Head of caudate nucleus (tissue), 42 donors: ENCODE results near the gene KCNIP2.
A peak's percentile ranks its signal among the peaks of the same experiment; 100 is the strongest.

Experiments
- DNase-seq, 42 donors: peaks; one replicate each; pipeline versions ENCODE4 v3.0.0 to v3.0.0-alpha.2; 2020 to 2021; ENCODE audit warnings: mixed read lengths in 7 of 42
- intact Hi-C: fragments of 100-400 bp; cut with DNase I; formaldehyde crosslinking; loops from one replicate; pipeline ENCODE4 v1.15.0; 2022

KCNIP2 gene

DNA sequence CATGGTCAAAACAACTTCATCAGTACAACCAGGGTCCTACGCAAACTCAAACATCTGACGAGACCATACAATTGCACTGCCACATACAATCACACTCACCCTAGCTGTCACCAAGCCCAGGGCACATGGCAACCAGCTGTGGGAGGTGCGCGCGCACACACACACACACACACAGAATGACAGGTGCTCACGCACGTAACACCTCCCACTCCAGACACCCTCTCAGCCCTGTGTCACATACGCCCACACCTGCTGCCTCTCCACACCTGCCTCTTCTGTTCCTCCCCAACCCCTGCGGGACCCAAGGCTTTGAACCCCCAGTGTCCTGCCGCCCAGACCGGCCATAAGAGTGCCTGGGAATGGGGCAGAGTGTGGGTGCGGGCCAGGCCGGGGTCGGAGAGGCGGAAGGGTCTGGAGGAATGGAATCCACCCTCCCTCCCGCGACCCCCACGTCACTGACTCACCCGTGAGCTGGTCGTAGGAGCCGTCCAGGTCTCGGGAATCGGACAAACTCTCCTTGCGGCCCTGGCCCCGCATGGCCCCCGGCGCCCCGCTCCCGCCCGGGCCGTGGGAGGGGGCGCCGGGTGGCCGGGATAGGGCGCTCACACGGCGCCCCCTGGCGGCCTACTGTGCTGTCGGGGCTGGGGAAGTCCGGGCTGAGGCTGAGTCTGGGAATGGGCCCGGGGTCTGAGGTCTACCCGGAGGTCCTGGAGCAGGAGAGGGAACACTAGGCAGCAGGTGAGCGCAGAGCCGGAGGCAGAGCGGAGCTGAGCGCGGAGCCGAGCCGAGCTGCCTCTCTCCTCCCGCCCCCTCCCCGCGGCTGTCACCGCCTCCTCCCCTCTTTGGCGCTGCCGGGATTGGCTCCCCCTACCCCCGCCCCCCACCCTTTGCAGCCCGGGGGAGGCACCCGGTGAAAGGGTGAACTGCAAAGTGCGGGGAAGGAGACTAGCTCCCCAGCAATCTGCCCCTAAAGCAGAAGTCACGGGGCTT lies at the start of gene KCNIP2:
Gene KCNIP2, minus strand, starts transcription at position 769 of the 990 bp plus-strand sequence. Its CDS starts 232 bp downstream, at position 537.
- intact Hi-C loops: loop anchor here (5.0 kb wide), 1 partner anchor 44 kb away; no protein-coding TSS in a partner anchor
- DNase-seq: peak; percentile 64 to 93 (median 83)

DNA sequence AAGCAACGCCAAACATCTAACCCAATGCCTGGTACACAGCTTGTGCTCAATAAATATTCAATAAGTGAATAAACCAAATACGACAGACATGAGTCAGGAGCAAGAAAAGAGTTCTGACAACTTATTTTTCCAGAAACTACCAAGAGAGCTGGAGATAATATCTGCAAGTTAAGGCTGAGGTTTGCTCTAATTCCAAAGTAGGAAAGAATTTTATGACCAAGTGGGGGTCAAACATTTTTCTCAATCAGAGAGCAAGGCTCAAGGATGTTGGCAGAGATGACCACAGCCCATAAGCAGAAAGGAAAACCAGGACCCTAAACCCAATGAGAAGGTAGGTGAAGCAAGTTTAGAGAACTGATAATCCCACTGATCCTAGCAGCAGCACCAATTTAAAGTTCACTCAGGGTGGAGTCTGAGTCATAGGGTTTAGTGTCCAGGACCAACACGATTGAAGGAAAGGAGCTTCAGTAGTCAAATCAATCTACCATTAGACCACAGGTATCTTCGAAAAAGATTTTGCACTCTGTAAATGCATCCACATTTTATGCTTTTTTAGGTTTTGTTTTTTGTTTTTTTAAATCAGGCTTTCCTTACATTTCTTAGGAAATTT lies 49.3 kb upstream of the KCNIP2 start:
- intact Hi-C loops: no loop called here
- no peak for DNase-seq

DNA sequence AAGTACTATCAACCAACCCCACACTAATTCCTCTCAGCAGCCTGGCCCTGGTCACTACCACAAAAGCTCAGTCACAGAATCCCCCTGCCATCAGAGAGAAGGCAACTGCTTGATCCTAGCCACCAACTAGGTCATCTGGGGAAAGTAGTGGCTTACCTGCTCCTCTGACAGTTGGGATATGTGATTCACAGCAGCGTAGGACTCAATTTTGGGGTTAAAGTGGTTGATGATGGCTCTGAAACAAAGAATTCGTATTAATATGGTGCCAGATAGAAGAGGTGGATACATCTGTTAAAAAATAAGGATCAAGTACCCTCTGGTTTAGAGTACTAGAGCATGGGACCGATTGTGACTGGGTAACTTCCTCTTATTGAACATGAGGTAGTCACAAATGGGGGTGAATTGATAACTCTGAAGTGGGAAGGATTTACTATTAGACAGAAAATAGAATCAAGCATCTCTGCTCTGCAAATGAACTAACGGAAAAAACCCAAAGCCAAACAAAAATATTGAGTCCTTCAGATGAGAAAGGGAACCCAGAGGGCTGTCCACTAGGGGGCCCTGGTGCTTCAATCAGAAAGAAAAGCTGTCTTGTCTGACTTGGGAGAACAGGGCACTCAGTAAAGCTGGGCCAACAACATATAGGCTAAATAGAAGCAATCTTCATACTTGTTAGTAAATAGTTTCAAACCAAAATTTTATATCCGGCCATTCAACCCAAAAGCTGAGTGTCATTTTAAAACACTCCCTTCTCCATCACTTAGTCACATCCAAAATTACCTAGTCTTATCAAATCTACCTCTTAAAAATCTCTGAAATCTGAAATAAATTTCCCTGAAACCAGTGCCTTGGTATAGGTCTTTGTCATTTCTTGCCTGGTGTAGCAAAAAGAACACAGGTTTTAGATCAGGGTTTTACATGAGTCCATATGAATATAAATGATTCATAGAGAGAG lies 45.9 kb upstream of the KCNIP2 start:
- peak; percentile 55 to 95 (median 87) for DNase-seq

GRCh38 chr10:101888251-101888949 lies 44.8 kb upstream of the KCNIP2 start:
- intact Hi-C loops: loop anchor here (5.0 kb wide), 1 partner anchor 46 kb away; the partner anchor contains the start of gene KCNIP2
- peak in 11 of 42 donors; percentile 19 to 54 (median 23) for DNase-seq

More for the DNA sequence above, 45.9 kb upstream of the KCNIP2 start:
- intact Hi-C loops: loop anchor here (5.0 kb wide), 1 partner anchor 47 kb away; the partner anchor contains the start of gene KCNIP2

- intact Hi-C loops: loop anchor here (5.0 kb wide), 1 partner anchor 45 kb away; the partner anchor contains the start of gene KCNIP2
- DNase-seq: no peak
These were observed 44.2 kb upstream of the KCNIP2 start for GRCh38 chr10:101887775-101888174.

- intact Hi-C loops: loop anchor here (5.0 kb wide), 1 partner anchor 44 kb away; the partner anchor contains the start of gene KCNIP2
- no peak for DNase-seq
These were observed 43.1 kb upstream of the KCNIP2 start for GRCh38 chr10:101886521-101887312.

DNA sequence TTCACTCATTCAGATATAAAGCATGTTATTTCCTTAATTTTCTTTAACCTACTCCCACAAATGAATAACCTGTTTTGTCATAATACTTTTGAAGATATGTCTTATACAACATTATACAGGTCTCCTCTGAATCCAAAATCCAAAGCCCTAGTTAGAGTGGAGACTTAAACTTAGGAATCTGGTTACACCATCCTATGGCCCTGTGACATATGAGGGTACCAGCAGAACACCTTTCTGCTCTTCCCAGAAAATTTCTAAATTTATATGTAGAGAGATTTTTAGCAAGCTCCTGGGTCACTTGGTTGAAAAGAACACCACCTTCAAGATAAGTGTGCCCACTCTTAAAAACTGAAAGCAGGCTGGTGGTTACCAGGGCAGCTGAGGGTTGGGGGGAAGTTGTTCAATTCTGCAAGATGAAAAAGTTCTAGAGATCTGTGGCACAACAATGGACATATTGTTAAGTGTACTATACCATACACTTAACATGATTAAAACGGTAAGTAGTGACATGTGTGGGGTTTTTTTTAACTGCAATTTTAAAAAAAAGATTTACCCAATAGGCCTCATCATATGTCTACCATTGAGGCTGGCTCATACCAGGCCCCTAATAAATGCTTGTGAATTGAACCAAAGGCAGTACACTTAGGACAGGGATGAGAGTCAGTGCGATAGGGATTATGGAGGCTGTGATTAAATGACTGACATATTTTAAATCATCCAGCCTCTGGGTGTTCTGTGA lies 37.6 kb upstream of the KCNIP2 start:
- intact Hi-C loops: no loop called here
- DNase-seq: no peak

DNA sequence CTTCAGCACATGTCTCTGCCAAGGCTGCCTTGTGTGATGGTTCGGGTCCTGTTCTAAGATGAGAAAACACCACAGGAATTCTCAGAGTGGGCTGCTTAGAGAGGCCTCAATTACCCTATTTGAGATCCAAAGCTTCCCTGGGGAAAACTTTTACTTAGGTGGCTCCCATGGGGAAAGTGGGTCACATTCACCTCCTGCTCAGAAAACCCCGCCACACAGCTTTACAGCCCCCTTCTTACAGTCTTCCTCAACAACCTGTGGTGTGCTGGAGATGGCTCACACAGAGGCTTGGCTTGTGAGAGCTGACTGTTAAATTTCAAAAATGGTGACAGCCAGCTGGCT lies 36.6 kb upstream of the KCNIP2 start:
- no peak for DNase-seq

GRCh38 chr10:101879456-101880231 lies 36.0 kb upstream of the KCNIP2 start:
- intact Hi-C loops: no loop called here

More for the DNA sequence above, 36.6 kb upstream of the KCNIP2 start:
- intact Hi-C loops: no loop called here

GRCh38 chr10:101878869-101879268 lies 35.3 kb upstream of the KCNIP2 start:
- DNase-seq: no peak
- intact Hi-C loops: no loop called here

More at GRCh38 chr10:101879456-101880231, 36.0 kb upstream of the KCNIP2 start:
- DNase-seq: peak in 30 of 42 donors; percentile 10 to 80 (median 48)

GRCh38 chr10:101875068-101875688 lies 31.6 kb upstream of the KCNIP2 start:
- no peak for DNase-seq
- intact Hi-C loops: no loop called here

DNA sequence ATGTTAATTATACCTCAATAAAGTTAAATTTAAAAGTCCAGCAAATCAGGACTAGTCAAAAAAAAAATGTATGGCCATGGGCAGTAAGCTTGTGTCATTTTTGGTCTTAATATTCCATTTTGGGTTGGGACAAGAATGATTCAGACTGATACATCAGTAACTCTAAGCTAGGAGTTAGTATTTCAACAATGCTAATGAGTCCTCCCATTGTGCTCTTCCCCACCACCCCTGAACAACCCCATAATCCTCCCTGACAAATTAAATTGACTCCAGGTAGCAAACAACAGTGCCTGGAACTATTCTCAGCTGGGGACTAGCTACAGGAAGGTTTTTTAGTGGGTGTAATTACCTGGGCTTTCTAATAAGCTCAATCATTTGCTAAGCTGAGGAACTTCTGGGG lies 30.7 kb upstream of the KCNIP2 start:
- DNase-seq: no peak
- intact Hi-C loops: no loop called here

GRCh38 chr10:101867931-101868330 lies 24.3 kb upstream of the KCNIP2 start:
- intact Hi-C loops: no loop called here
- DNase-seq: no peak

DNA sequence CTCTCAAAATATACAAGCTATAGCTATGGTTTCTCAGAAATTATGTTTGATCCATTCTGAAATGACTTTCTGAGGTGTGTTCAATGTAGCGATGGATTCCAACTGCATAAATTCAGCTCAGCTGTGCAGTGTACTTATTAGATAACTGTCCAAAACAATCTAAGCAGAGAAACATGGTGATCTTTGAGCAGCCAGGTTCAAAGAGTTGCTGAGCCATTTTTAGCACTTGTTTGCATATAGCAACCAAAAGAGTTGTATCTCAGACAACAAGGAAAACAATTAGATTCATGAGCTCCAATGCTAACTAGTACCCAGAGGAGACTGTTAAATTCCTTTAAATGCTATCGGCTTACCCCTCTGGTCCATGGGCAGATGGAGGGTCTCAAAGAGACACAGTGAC lies 15.9 kb upstream of the KCNIP2 start:
- DNase-seq: no peak
- intact Hi-C loops: no loop called here

DNA sequence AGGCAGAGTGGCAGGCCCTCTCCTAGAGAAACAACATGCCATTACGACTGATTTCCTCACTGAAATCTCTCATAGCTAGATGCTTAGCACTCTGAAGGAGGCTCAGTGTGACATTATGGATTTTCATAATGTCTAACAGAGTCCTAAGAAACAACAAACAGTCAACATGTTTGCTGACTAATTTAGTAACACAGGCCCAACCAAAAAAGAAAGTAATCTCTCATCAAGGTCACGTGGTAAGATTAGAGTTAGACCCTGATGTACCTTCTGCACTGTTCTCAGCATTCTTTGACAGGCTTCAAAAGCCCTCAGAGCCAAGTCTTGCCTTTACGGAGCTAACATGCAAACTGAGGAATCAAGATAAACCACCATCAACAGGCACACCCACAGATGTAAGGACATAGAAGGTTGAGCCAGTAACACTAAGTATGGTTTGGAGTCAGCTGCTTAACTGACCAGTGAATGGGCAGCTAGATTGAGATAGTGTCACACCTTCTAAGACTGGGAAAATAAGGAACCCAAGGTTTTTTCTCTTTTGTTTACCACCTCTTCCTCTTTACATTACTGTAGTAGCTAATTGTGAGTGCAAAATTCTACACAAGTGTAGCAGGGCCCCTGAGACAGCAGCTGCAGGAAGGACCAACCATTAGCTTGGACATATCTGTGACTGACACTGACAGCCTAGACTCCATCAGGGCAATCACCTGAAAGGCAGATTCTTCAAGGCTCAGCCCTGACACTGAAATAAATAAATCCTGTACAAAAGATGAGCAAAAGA lies 15.3 kb upstream of the KCNIP2 start:
- no peak for DNase-seq
- intact Hi-C loops: no loop called here
